Esophagus squamous epithelium (tissue), 4 donors: ENCODE data around the gene HIBCH.

Experiments
- POLR2A ChIP-seq, 4 donors: fragments of 450-650 bp; IDR thresholded peaks; one replicate each; pipeline ENCODE4 v1.6.1; 2017; ENCODE audit warnings: antibody characterized with exemption in 4 of 4, mild to moderate bottlenecking in 4 of 4, moderate library complexity in 3 of 4
- TF ChIP-seq, protein P1 (sequence below), 6 experiments: fragments of 450-650 bp in 4 of 6; fragments of 200-600 bp in 2 of 6; sonication (generic) in 2 of 6; IDR thresholded peaks; one replicate each; pipeline ENCODE4 v1.5.1; 2016 to 2019; ENCODE audit warnings: antibody characterized with exemption in 6 of 6, mild to moderate bottlenecking in 4 of 6, moderate library complexity in 4 of 6

DNA sequence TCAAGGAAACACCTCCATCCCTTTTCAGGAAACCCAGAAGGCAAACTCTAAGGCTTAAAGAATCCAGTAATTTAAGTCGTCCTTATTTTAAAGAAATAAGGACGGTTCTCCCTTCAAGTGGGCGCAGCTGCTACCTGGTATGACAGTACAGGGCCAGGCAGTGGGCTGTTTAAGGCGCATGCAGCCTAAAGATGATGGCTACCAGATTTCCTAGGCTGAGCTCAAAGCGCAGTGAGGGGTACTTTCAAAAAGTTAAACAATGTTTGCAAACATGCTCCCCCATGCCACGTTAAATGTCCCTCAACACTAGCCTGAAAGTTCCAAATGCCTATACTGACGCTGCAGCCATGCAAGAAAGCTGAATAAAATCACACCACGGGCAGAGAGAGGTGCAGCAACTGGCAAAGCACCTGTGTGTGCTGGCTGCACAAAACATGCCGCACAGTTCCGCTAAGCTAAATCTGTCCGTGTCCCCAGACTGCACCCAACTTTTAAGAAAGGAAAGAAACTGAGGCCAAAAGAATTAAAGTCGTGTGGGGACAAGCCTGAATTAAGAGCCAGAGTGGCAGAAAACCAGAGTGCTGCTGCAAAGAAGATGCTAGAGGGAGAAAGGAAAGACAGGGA lies 583 bp downstream of the HIBCH start:
- TF ChIP-seq, protein P1, sequence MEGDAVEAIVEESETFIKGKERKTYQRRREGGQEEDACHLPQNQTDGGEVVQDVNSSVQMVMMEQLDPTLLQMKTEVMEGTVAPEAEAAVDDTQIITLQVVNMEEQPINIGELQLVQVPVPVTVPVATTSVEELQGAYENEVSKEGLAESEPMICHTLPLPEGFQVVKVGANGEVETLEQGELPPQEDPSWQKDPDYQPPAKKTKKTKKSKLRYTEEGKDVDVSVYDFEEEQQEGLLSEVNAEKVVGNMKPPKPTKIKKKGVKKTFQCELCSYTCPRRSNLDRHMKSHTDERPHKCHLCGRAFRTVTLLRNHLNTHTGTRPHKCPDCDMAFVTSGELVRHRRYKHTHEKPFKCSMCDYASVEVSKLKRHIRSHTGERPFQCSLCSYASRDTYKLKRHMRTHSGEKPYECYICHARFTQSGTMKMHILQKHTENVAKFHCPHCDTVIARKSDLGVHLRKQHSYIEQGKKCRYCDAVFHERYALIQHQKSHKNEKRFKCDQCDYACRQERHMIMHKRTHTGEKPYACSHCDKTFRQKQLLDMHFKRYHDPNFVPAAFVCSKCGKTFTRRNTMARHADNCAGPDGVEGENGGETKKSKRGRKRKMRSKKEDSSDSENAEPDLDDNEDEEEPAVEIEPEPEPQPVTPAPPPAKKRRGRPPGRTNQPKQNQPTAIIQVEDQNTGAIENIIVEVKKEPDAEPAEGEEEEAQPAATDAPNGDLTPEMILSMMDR (IDR thresholded peaks at IDR 0.05), result no peak
- no peak for TF ChIP-seq POLR2A (IDR thresholded peaks at IDR 0.05)
